Neuronal stem cell (in vitro differentiated cells): Measurements from ENCODE around the gene KLF13.

ENCODE experiments used
- DNase-seq: peaks from one replicate; pipeline ENCODE4 v3.0.0-alpha.2; 2013; ENCODE audit warnings: low spot score
- H2AFZ ChIP-seq: one replicate; pipeline ENCODE4 v1.6.1; 2013; ENCODE audit warnings: mild to moderate bottlenecking, low read length, inconsistent platforms
- H2AK5ac ChIP-seq: 2 replicates; pipeline ENCODE4 v1.6.1; 2013; ENCODE audit warnings: low read depth, mild to moderate bottlenecking, inconsistent platforms, low read length, moderate library complexity, mixed read lengths
- H2BK120ac ChIP-seq: 2 replicates; pipeline ENCODE4 v1.6.1; 2013; ENCODE audit warnings: low read depth, mild to moderate bottlenecking, inconsistent platforms, low read length, moderate library complexity, mixed read lengths
- H2BK12ac ChIP-seq: one replicate; pipeline ENCODE4 v1.6.1; 2013; ENCODE audit warnings: low read length, inconsistent platforms
- H2BK15ac ChIP-seq: 2 replicates; pipeline ENCODE4 v1.6.1; 2013; ENCODE audit warnings: mild to moderate bottlenecking, low read length, inconsistent platforms, mixed read lengths
- H2BK5ac ChIP-seq: one replicate; pipeline ENCODE4 v1.6.1; 2013; ENCODE audit warnings: inconsistent platforms, mild to moderate bottlenecking, low read length, moderate library complexity
- H3K14ac ChIP-seq: one replicate; pipeline ENCODE4 v1.6.1; 2013; ENCODE audit warnings: low read length, inconsistent platforms
- H3K18ac ChIP-seq: 2 replicates; pipeline ENCODE4 v1.6.1; 2013; ENCODE audit warnings: low read length, inconsistent platforms
- H3K23ac ChIP-seq: 2 replicates; pipeline ENCODE4 v1.6.1; 2013; ENCODE audit warnings: low read depth, mild to moderate bottlenecking, mixed read lengths, low read length, inconsistent platforms; ENCODE audit not compliant: poor library complexity
- H3K27ac ChIP-seq: replicated peaks from 3 replicates; pipeline ENCODE4 v1.5.1; 2013; ENCODE audit warnings: low read length, inconsistent platforms
- H3K27me3 ChIP-seq, 3 experiments: 2 replicates each; pipeline ENCODE4 v1.6.1; 2013; ENCODE audit warnings: low read length in 3 of 3, mild to moderate bottlenecking in 2 of 3, inconsistent platforms in 1 of 3, low read depth in 1 of 3, mixed read lengths in 1 of 3, moderate library complexity in 1 of 3; ENCODE audit not compliant: control insufficient read depth in 3 of 3, insufficient read depth in 3 of 3
- H3K36me3 ChIP-seq, 2 donors: replicated peaks in 1 of 2; 2 replicates each; pipeline ENCODE4 v1.6.1; 2013; ENCODE audit warnings: low read length in 2 of 2; ENCODE audit not compliant: control insufficient read depth in 2 of 2, insufficient read depth in 2 of 2
- H3K4ac ChIP-seq: 2 replicates; pipeline ENCODE4 v1.6.1; 2013; ENCODE audit warnings: inconsistent platforms, mild to moderate bottlenecking, low read length, moderate library complexity
- H3K4me1 ChIP-seq, 2 donors: 1 replicate in 1 of 2; 2 replicates in 1 of 2; pipeline ENCODE4 v1.6.1; 2013; ENCODE audit warnings: low read length in 2 of 2, low read depth in 1 of 2; ENCODE audit not compliant: control insufficient read depth in 2 of 2, insufficient read depth in 1 of 2
- H3K4me2 ChIP-seq: one replicate; pipeline ENCODE4 v1.6.1; 2013; ENCODE audit warnings: mild to moderate bottlenecking, low read length, inconsistent platforms; ENCODE audit not compliant: insufficient read depth, poor library complexity, severe bottlenecking
- H3K4me3 ChIP-seq, 2 donors: 2 replicates each; pipeline ENCODE4 v1.5.1; 2013; ENCODE audit warnings: low read length in 2 of 2, mild to moderate bottlenecking in 2 of 2, inconsistent platforms in 1 of 2, moderate library complexity in 1 of 2
- H3K79me1 ChIP-seq: one replicate; pipeline ENCODE4 v1.6.1; 2013; ENCODE audit warnings: low read depth, mild to moderate bottlenecking, inconsistent platforms, low read length, moderate library complexity
- H3K9ac ChIP-seq: one replicate; pipeline ENCODE4 v1.6.1; 2013; ENCODE audit warnings: mild to moderate bottlenecking, low read depth, low read length, inconsistent platforms; ENCODE audit not compliant: poor library complexity
- H3K9me3 ChIP-seq, 2 donors: replicated peaks in 1 of 2; 2 replicates each; pipeline versions ENCODE3 to v1.6.1; 2013; ENCODE audit warnings: low read length in 2 of 2, mild to moderate bottlenecking in 2 of 2, inconsistent platforms in 1 of 2, low read depth in 1 of 2, mixed read lengths in 1 of 2, moderate library complexity in 1 of 2; ENCODE audit not compliant: control insufficient read depth in 2 of 2, insufficient read depth in 1 of 2
- H4K8ac ChIP-seq: one replicate; pipeline ENCODE4 v1.6.1; 2013; ENCODE audit warnings: low read depth, mild to moderate bottlenecking, inconsistent platforms, low read length, moderate library complexity
- H4K91ac ChIP-seq: one replicate; pipeline ENCODE4 v1.6.1; 2013; ENCODE audit warnings: low read length, low read depth, mild to moderate bottlenecking, inconsistent platforms; ENCODE audit not compliant: poor library complexity
- WGBS, 2 donors: extraction: QIAGEN DNeasy Blood & Tissue Kit; methylation state at CpG; one replicate each; pipeline ENCODE4 v1.1.7; 2013; ENCODE audit warnings: missing lambda C conversion rate in 2 of 2, mixed read lengths in 1 of 2; ENCODE audit not compliant: insufficient read length in 2 of 2, insufficient replicate concordance in 1 of 2; ENCODE audit errors: extremely low coverage in 2 of 2; 5-methylcytosine and 5-hydroxymethylcytosine counted together

KLF13 gene

DNA sequence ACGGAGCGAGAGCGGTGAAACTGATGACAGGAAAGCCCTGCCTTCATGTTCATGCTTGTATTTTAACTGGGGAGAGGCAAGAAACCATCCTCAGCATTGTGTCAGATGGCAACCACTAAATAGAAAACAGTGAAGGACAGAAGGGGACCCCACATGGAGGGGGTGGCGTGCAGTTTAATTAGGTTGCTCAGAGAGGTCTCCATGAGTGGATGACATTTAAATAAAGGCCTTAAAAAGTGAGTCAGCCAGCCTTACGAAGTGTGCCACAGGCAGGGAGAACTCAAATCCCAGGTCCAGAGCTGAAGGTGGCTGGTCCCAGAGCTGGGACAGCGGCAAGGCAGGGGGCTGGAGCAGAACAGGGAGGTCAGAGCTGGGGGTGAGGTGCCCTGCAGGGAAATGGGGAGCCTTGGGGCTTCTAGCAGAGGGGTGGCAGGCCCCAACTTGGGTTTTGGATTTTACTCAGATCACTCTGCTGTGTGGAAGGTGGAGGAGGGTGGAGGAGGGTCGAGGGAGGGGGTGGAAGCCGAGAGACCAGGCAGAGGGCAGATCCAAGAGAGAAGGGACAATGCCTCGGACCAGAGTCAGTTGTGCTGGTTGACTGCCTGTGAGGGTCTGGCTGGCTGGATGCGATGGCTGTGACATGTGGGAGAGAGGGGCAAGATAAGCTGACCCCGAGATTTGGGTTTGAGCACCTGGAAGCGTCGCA lies 73.7 kb downstream of the KLF13 start:
- Histone ChIP-seq H2BK15ac (no peak overlapping the region), H3K4me2 (no peak overlapping the region), H2BK120ac (no peak overlapping the region), H3K27me3 (peaks cover 0 to 22% (median 0%) of the 10 kb centered on the region in 3 experiments), H3K27ac (no peak overlapping the region), H2AFZ (no peak overlapping the region), H4K91ac (no peak overlapping the region), H3K36me3 (no peaks in the 10 kb centered on the region), H3K9ac (no peak overlapping the region), H3K79me1 (no peaks in the 10 kb centered on the region), H2AK5ac (no peak overlapping the region), H3K9me3 (no peaks in the 10 kb centered on the region), H2BK12ac (no peak overlapping the region), H3K4ac (no peak overlapping the region), H3K18ac (peak overlapping the region; percentile 1), H4K8ac (no peak overlapping the region), H3K4me1 (peaks cover 0 to 12% of the 10 kb centered on the region in 2 donors), H3K4me3 (no peak overlapping the region), H3K14ac (no peak overlapping the region), H3K23ac (no peak overlapping the region), H2BK5ac (no peak overlapping the region)
- no CpG with 5 or more reads among the region's 13 CpGs for WGBS, 2 donors
- DNase-seq, result no peak

DNA sequence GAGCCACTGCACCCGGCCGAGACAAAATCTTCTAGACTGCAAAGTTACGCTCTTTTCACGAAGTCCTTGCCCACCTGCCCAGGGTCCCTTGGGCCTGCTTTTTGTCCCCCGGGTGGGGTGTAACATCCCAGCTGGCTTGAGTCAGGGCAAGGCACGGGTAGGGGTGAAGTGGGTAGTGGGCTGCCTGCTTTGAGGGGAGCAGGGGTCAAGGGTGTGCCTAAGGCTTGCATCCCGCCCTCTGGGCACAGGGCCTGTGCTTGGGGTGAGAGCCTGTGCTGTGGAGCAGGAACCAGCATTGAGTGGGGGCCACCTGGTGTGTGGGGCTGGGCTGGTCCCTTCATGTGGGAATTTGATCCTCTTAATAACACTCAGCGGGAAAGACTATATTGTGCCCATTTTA lies 74.6 kb downstream of the KLF13 start:
- Histone ChIP-seq H3K9me3 (no peaks in the 10 kb centered on the region), H3K4ac (no peak overlapping the region), H3K36me3 (no peaks in the 10 kb centered on the region), H2AFZ (no peak overlapping the region), H3K27me3 (peaks cover 0 to 17% (median 0%) of the 10 kb centered on the region in 3 experiments), H3K79me1 (no peaks in the 10 kb centered on the region), H2BK12ac (no peak overlapping the region), H3K27ac (no peak overlapping the region), H2BK15ac (no peak overlapping the region), H2BK120ac (no peak overlapping the region), H4K8ac (no peak overlapping the region), H3K14ac (no peak overlapping the region), H3K4me2 (no peak overlapping the region), H2BK5ac (no peak overlapping the region), H3K4me3 (no peak overlapping the region), H4K91ac (no peak overlapping the region), H2AK5ac (no peak overlapping the region), H3K4me1 (peaks cover 0 to 12% of the 10 kb centered on the region in 2 donors), H3K18ac (peak overlapping the region; percentile 72), H3K23ac (peak overlapping the region; percentile 75), H3K9ac (no peak overlapping the region)
- WGBS, 2 donors, result no CpG with 5 or more reads among the region's 8 CpGs
- no peak for DNase-seq

DNA sequence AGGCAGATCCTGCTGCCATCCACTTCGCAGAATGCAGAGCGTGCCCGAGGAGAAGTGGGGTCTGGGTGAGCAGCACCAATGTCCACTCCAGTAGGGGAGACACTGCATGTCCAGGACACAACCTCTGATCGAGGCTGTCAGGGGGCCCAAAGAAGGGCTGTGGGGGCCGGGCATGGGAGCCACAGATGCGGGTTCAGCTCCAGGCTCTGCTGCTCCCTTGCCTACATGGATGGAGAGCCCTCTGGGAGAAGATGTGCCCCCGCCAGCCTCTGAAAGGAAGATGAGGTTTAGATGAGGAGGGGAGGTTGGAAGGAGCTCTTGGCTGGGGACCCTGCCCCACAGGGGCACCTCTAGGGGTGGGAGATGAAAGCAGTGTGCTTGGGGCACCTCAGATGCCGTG lies 75.4 kb downstream of the KLF13 start:
- Histone ChIP-seq H3K4me3 (no peak overlapping the region), H2BK120ac (no peak overlapping the region), H3K79me1 (no peaks in the 10 kb centered on the region), H3K27me3 (peaks cover 0 to 14% (median 0%) of the 10 kb centered on the region in 3 experiments), H3K18ac (no peak overlapping the region), H3K4me2 (no peak overlapping the region), H3K4ac (no peak overlapping the region), H3K9ac (no peak overlapping the region), H2AK5ac (no peak overlapping the region), H3K9me3 (no peaks in the 10 kb centered on the region), H2AFZ (no peak overlapping the region), H4K8ac (no peak overlapping the region), H2BK12ac (no peak overlapping the region), H2BK5ac (no peak overlapping the region), H3K23ac (no peak overlapping the region), H2BK15ac (no peak overlapping the region), H3K14ac (no peak overlapping the region), H3K27ac (no peak overlapping the region), H3K36me3 (no peaks in the 10 kb centered on the region), H3K4me1 (peaks cover 0 to 12% of the 10 kb centered on the region in 2 donors), H4K91ac (no peak overlapping the region)
- WGBS, 2 donors, result no CpG with 5 or more reads among the region's 8 CpGs
- DNase-seq, result no peak

DNA sequence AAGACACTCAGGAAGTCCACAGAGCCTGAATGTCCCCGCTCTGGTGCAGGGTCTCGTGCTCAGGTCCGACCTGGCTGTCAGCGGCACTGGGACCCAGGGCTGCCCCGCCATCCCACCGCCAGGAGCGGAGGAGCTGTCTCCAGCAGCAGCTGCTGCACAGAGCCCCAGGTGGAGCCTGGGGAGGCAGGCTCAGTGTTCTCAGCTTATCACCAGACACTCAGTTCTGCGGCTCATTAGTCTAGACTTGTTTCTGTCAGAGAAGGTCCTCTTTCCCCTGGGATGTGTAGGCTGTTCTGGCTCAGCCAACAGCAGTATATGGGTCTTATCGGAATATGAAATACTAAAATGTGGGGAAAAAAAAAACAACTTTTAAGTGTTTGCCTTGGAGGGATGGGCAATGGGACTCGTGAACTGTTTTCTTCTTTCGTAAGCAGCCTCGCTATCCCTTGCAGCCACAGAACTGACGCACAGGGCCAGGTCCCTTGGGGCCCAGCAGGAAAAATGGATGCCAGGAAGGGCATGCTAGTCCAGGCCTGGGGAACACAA lies 75.9 kb downstream of the KLF13 start:
- Histone ChIP-seq H3K4me2 (no peak overlapping the region), H4K91ac (no peak overlapping the region), H3K4me3 (no peak overlapping the region), H2BK15ac (no peak overlapping the region), H3K36me3 (no peaks in the 10 kb centered on the region), H4K8ac (no peak overlapping the region), H3K4ac (no peak overlapping the region), H2BK12ac (no peak overlapping the region), H3K27me3 (peaks cover 0 to 14% (median 0%) of the 10 kb centered on the region in 3 experiments), H3K9ac (no peak overlapping the region), H2BK120ac (no peak overlapping the region), H3K79me1 (no peaks in the 10 kb centered on the region), H3K27ac (no peak overlapping the region), H2AFZ (no peak overlapping the region), H3K9me3 (no peaks in the 10 kb centered on the region), H3K23ac (no peak overlapping the region), H3K4me1 (peaks cover 0 to 9% of the 10 kb centered on the region in 2 donors), H3K14ac (no peak overlapping the region), H2BK5ac (no peak overlapping the region), H3K18ac (no peak overlapping the region), H2AK5ac (no peak overlapping the region)
- no CpG with 5 or more reads among the region's 13 CpGs for WGBS, 2 donors
- no peak for DNase-seq
